Measurements from ENCODE around the gene LRRC55.

DNA sequence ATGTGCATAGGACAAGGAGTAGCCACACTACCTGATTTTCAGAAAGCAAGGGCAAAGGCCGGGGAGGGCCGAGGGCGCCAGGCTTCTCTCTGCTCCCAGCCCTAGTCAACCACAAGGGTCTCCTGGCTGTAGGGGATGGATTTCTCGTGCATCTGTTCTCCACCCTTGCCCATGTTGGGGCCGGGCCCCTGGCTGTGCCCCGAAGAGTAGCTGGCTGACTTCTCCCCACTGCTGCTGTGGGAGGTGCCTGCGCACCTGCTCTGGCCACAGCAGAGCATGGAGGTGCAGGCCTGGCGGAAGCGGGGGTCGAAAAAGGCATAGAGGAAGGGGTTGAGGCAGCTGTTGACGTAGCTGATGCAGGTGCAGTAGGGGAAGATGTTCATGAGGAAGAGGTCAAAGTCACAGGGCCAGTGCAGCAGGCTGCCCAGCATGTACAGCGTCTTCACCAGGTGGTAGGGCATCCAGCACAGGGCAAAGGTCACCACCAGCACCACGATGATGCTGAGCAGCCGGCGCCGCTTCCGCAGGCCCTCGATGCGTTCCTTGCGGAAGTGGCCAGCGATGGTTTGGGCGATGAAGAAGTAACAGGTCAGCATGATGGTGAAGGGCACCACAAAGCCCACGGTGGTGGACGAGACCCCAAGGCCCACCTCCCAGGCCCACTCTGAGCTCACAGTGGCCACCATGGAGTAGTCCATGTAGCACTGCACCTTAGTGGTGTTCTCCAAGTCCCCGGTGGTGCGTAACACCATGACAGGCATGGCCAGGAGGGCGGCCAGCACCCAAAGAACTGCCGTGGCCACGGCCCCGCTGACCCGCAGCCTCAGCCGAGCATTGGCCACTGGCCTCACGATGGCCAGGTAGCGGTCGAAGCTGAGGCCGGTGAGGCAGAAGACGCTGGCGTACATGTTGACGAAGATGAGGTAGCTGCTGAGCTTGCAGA, 54.3 kb downstream of the LRRC55 start:
- TF ChIP-seq POLR2A (IDR thresholded peaks at IDR 0.05; ENCODE audit: low read length) (no peak), GATA1 (IDR thresholded peaks at IDR 0.05; ENCODE audit: low read depth, low read length) (no peak)

All from erythroblast (primary cell).